HepG2 (cell line): ENCODE results near the gene USP10. TPM values are rescaled to one million over a fixed set of nuclear protein-coding genes. Genes with fewer than 3 reads are reported as not detected.

Source experiments
- DPF2 ChIP-seq: sonication (generic); formaldehyde crosslinking; IDR thresholded peaks from 2 replicates; pipeline ENCODE4 v1.4.0; 2020; ENCODE audit warnings: mild to moderate bottlenecking, low read depth, missing genetic modification reagents, borderline replicate concordance
- EHMT2 ChIP-seq: fragments of 200-600 bp; sonication (generic); IDR thresholded peaks from 2 replicates; pipeline ENCODE4 v1.7.0; 2017; ENCODE audit warnings: antibody characterized with exemption, low read depth, low read length, borderline replicate concordance
- ELF3 ChIP-seq: IDR thresholded peaks from 2 replicates; pipeline ENCODE4 v1.6.1; 2016; ENCODE audit warnings: missing genetic modification reagents, missing compliant biosample characterization
- GABPA ChIP-seq, 2 experiments: IDR thresholded peaks; 2 replicates each; pipeline ENCODE4 v1.6.1; 2011 to 2016; ENCODE audit warnings: low read depth in 2 of 2, low read length in 1 of 2, missing biosample characterization in 1 of 2, missing genetic modification characterization in 1 of 2
- GZF1 ChIP-seq: sonication (generic); formaldehyde crosslinking; IDR thresholded peaks from 2 replicates; pipeline ENCODE4 v1.5.1; 2020; ENCODE audit warnings: mild to moderate bottlenecking, missing genetic modification reagents
- HOXA3 ChIP-seq: sonication (generic); formaldehyde crosslinking; IDR thresholded peaks from 2 replicates; pipeline ENCODE4 v1.5.0; 2020; ENCODE audit warnings: missing genetic modification reagents
- NONO ChIP-seq, 2 experiments: fragments of 450-650 bp in 1 of 2; sonication (generic) in 1 of 2; formaldehyde crosslinking in 1 of 2; IDR thresholded peaks in 1 of 2; conservative IDR thresholded peaks in 1 of 2; 2 replicates each; pipeline versions ENCODE4 v1.6.1 to v1.8.0; 2017 to 2022; ENCODE audit warnings: mild to moderate bottlenecking in 1 of 2, missing genetic modification reagents in 1 of 2, moderate library complexity in 1 of 2
- SYNCRIP ChIP-seq: fragments of 200-400 bp; formaldehyde crosslinking; IDR thresholded peaks from 2 replicates; pipeline ENCODE4 v1.6.1; 2018; ENCODE audit warnings: mild to moderate bottlenecking, low read depth, low read length; ENCODE audit not compliant: insufficient read depth
- TBX3 ChIP-seq: fragments of 450-650 bp; IDR thresholded peaks from 2 replicates; pipeline ENCODE4 v1.6.1; 2017; ENCODE audit warnings: antibody characterized with exemption, mild to moderate bottlenecking, inconsistent platforms, borderline replicate concordance
- TEAD3 ChIP-seq: optimal IDR thresholded peaks from 2 replicates; pipeline ENCODE3; 2016; ENCODE audit warnings: borderline replicate concordance
- ZFP36L1 ChIP-seq: sonication (generic); formaldehyde crosslinking; IDR thresholded peaks from 2 replicates; pipeline ENCODE4 v1.8.0; 2022; ENCODE audit warnings: mild to moderate bottlenecking, missing genetic modification reagents, moderate library complexity
- ZFP82 ChIP-seq: sonication (generic); formaldehyde crosslinking; IDR thresholded peaks from 2 replicates; pipeline ENCODE4 v1.5.1; 2020; ENCODE audit warnings: mild to moderate bottlenecking, missing genetic modification reagents, borderline replicate concordance
- ZNF335 ChIP-seq: sonication (generic); formaldehyde crosslinking; IDR thresholded peaks from 2 replicates; pipeline ENCODE4 v1.4.0; 2020; ENCODE audit warnings: missing genetic modification reagents
- polyA plus RNA-seq, 8 experiments: library from polyadenylated mRNA; depleted of rRNA in 3 of 8; stranded (reverse) in 7 of 8; unstranded in 1 of 8; fragments of >200 nt; fragmentation: Illumina TruSeq in 4 of 8; extraction: Trizol in 4 of 8; gene quantifications; 2 replicates each; pipeline versions ENCODE4 v1.2.1 to v1.2.3, GENCODE V29; 2011 to 2016; ENCODE audit warnings: low read depth in 4 of 8, missing spikeins in 1 of 8, mixed read lengths in 1 of 8; ENCODE audit not compliant: insufficient read depth in 1 of 8
- total RNA-seq, 5 experiments: library from RNA; depleted of rRNA; stranded (reverse); fragments of >200 nt; fragmentation: Illumina TruSeq; extraction: Trizol; gene quantifications; 2 replicates each; pipeline ENCODE4 v1.2.3, GENCODE V29; 2016; ENCODE audit warnings: low read depth in 1 of 5
- TF ChIP-seq, protein P1 (sequence below): sonication (generic); formaldehyde crosslinking; IDR thresholded peaks from 2 replicates; pipeline ENCODE4 v1.8.0; 2023; ENCODE audit warnings: mild to moderate bottlenecking, missing genetic modification reagents
- TF ChIP-seq, protein P2 (sequence below): sonication (generic); formaldehyde crosslinking; IDR thresholded peaks from 2 replicates; pipeline ENCODE4 v1.4.0; 2020; ENCODE audit warnings: missing genetic modification reagents, mild to moderate bottlenecking, borderline replicate concordance
- TF ChIP-seq, protein P3 (sequence below): IDR thresholded peaks from 2 replicates; pipeline ENCODE4 v1.6.1; 2016; ENCODE audit warnings: low read depth, borderline replicate concordance
- TF ChIP-seq, protein P4 (sequence below): sonication (generic); formaldehyde crosslinking; IDR thresholded peaks from 2 replicates; pipeline ENCODE4 v1.4.0; 2020; ENCODE audit warnings: missing genetic modification reagents

The USP10 gene
- total and polyA plus RNA-seq, 2 of the 13 experiments (the other 11 are each of a cell fraction or from before 2014, with no cell fraction given): 79.1 to 122 TPM

DNA sequence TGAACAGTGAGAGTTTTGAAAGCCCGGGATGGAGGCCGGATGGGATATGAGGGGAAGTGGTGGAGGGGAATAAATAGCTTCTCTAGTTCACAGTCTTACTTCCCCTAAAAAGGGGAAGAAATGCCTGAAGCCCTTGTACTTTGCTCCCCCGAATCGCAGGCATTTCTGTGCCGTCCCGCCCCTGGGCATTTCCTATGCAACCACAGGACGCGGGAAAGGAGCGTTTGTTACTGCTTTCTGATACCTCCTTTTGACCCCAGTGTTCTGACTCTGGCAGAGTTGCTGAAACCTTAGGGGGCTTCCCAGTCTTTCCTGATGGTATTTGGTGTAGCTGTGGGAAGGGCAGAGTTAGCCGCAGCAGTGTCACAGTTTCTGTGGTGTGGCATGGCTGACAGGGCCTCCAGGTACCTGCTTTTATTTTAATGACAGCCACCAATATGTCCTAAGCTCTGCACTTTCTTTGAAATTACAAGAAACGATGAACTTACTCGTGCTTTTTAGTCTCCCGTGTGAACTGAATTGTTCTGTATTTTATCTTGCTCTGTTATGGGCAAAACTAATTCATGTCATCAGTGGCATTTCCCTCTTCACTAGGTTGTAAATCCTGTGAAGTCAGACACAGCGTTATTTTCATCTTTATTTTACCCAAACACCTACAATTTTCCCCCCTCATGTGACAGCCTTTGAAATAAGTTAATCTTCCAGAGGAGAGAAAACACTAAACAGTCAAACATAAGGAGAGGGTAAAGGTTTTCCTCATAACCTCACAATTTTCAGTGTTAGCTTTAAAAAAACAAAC lies 27.1 kb downstream of the USP10 start (continued):
- TF ChIP-seq, protein P1, sequence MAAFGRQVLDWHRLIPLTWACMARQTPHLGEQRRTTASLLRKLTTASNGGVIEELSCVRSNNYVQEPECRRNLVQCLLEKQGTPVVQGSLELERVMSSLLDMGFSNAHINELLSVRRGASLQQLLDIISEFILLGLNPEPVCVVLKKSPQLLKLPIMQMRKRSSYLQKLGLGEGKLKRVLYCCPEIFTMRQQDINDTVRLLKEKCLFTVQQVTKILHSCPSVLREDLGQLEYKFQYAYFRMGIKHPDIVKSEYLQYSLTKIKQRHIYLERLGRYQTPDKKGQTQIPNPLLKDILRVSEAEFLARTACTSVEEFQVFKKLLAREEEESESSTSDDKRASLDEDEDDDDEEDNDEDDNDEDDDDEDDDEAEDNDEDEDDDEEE: 0 out of 2 replicates have a peak, but pooled peaks have one; percentile 35
- TF ChIP-seq HOXA3: peak; percentile 17; the same call in 1 of the 2 replicates
- TF ChIP-seq, protein P2, sequence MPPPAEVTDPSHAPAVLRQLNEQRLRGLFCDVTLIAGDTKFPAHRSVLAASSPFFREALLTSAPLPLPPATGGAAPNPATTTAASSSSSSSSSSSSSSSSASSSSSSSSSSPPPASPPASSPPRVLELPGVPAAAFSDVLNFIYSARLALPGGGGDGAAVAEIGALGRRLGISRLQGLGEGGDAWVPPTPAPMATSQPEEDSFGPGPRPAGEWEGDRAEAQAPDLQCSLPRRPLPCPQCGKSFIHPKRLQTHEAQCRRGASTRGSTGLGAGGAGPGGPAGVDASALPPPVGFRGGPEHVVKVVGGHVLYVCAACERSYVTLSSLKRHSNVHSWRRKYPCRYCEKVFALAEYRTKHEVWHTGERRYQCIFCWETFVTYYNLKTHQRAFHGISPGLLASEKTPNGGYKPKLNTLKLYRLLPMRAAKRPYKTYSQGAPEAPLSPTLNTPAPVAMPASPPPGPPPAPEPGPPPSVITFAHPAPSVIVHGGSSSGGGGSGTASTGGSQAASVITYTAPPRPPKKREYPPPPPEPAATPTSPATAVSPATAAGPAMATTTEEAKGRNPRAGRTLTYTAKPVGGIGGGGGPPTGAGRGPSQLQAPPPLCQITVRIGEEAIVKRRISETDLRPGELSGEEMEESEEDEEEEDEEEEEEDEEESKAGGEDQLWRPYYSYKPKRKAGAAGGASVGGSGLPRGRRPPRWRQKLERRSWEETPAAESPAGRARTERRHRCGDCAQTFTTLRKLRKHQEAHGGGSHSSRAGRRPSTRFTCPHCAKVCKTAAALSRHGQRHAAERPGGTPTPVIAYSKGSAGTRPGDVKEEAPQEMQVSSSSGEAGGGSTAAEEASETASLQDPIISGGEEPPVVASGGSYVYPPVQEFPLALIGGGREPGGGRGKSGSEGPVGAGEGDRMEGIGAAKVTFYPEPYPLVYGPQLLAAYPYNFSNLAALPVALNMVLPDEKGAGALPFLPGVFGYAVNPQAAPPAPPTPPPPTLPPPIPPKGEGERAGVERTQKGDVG (CRISPR knock-in tag): 0 out of 2 replicates have a peak, but pooled peaks have one; percentile 24
- TF ChIP-seq GABPA (IDR thresholded peaks at IDR 0.05; ENCODE audit: low read depth, low read length): no peak
- TF ChIP-seq GABPA (CRISPR knock-in tag; IDR thresholded peaks at IDR 0.05; ENCODE audit: low read depth): peak; percentile 37; the same call in 1 of the 2 replicates
- TF ChIP-seq, protein P3, sequence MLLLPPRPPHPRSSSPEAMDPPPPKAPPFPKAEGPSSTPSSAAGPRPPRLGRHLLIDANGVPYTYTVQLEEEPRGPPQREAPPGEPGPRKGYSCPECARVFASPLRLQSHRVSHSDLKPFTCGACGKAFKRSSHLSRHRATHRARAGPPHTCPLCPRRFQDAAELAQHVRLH (CRISPR knock-in tag): 0 out of 2 replicates have a peak, but pooled peaks have one; percentile 2
- no peak for TF ChIP-seq EHMT2
- TF ChIP-seq TEAD3 (CRISPR knock-in tag): peak; percentile 68
- no peak for TF ChIP-seq GZF1 (CRISPR knock-in tag)
- 0 out of 2 replicates have a peak, but pooled peaks have one; percentile 4 for TF ChIP-seq DPF2 (CRISPR knock-in tag)
- no peak for TF ChIP-seq SYNCRIP
- TF ChIP-seq TBX3: no peak
- TF ChIP-seq ZFP82 (CRISPR knock-in tag): 0 out of 2 replicates have a peak, but pooled peaks have one; percentile 9
- no peak for TF ChIP-seq ZFP36L1 (CRISPR knock-in tag)
- 0 out of 2 replicates have a peak, but pooled peaks have one; percentile 0 for TF ChIP-seq ZNF335
- TF ChIP-seq NONO (IDR thresholded peaks at IDR 0.05): no peak
- 0 out of 2 replicates have a peak, but pooled peaks have one; percentile 5 for TF ChIP-seq NONO (CRISPR knock-in tag; conservative IDR thresholded peaks at IDR 0.05)
- TF ChIP-seq ELF3: 0 out of 2 replicates have a peak, but pooled peaks have one; percentile 43
- TF ChIP-seq, protein P4, sequence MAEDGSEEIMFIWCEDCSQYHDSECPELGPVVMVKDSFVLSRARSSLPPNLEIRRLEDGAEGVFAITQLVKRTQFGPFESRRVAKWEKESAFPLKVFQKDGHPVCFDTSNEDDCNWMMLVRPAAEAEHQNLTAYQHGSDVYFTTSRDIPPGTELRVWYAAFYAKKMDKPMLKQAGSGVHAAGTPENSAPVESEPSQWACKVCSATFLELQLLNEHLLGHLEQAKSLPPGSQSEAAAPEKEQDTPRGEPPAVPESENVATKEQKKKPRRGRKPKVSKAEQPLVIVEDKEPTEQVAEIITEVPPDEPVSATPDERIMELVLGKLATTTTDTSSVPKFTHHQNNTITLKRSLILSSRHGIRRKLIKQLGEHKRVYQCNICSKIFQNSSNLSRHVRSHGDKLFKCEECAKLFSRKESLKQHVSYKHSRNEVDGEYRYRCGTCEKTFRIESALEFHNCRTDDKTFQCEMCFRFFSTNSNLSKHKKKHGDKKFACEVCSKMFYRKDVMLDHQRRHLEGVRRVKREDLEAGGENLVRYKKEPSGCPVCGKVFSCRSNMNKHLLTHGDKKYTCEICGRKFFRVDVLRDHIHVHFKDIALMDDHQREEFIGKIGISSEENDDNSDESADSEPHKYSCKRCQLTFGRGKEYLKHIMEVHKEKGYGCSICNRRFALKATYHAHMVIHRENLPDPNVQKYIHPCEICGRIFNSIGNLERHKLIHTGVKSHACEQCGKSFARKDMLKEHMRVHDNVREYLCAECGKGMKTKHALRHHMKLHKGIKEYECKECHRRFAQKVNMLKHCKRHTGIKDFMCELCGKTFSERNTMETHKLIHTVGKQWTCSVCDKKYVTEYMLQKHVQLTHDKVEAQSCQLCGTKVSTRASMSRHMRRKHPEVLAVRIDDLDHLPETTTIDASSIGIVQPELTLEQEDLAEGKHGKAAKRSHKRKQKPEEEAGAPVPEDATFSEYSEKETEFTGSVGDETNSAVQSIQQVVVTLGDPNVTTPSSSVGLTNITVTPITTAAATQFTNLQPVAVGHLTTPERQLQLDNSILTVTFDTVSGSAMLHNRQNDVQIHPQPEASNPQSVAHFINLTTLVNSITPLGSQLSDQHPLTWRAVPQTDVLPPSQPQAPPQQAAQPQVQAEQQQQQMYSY: peak; percentile 89
